ENCODE measurements around the gene MPZL3. TPM values are rescaled to one million over a fixed set of nuclear protein-coding genes. Genes with fewer than 3 reads are reported as not detected.
A peak's percentile ranks its signal among the peaks of the same experiment; 100 is the strongest.
"Not testable (repeated sequence)": the region's sequence is repeated elsewhere in the genome, so short reads cannot be mapped to it uniquely, and the experiment has no call there.

The MPZL3 gene
- polyA plus RNA-seq, 5 donors = 5.5 to 9.2 (median 6.4) TPM

DNA sequence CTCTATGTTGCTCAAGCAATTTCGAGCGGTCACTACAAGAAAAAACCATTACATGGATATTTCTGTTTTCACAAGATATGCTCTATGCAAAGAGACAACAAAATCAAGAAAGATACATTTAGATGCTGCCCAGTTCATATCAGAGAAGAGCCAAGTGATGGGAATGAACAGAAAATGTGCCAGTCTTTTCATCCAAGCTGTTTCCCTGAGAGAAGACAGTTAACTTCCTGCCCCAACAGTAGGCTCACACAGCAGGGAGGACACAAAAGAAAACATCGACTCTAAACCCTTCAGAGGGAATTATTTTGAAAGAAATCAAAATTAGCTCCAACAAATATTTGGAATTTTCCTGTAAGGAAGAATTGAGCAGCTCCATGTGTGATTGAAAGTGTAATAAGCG, 39.0 kb downstream of the MPZL3 start:
- DNase-seq = no peak

DNA sequence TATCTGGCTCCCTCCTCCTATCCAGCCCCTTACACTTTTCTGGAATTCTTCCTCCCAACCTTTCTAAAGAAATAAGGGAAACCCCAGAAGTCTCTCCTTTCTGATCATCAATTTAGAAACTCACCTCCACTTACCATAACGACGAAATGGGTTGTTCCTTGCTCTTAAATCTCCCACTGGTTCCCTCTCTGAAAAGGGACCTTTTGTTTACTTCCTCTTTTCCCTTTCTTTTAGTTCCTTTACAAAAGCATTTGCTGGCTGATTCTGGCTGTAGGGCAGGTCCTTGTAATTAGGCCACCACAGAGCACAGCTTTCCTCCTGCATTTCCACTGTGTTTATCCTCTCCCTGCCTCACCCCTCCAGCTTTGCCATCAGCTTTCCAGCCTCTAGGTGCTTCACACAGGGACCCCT, 39.4 kb downstream of the MPZL3 start:
- no peak for DNase-seq

DNA sequence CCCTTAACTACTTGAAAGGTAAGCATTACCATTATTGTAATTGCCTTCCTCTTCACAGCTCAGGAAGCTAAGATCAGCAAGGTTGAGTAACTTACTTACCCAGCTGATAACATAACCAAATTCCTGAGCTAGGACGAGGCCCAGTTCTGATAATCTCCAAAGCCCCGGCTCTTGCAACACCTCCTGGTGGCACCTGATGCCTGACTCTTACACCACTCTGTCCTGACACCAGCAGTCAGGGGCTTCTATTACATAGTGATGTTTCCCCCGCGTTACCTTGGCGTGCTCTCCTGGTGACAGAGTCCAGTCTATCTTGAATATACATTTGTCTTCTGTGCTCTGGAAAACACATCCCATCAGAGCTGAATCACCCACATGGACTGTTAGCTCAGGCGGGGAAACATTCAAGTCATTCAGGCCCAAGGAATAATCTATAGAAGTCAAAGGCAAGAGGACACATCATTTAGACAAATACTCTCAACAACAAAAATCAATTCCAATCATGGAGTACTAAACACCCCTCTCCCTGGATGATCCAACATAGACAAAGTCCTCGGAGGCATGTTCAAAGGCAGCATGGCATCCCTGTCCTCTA, 39.9 kb downstream of the MPZL3 start:
- no peak for DNase-seq

DNA sequence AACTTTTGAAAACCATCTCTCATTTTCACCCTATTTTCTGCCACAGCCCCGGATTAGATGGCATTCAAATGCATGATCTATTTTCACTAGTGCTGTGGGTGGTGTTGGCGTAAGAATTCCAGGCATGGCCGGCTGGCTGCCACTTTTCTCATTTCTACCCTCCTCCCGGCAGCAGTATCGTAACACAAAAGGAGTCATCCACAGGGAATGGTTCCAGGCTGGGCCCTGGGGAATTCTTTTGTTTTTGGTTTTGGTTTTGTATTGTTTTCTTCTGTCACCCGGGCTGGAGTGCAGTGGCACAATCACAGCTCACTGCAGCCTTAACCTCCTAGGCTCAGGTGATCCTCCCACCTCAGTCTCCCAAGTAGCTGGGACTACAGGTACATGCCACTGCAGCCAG, 41.2 kb downstream of the MPZL3 start:
- no peak for DNase-seq

DNA sequence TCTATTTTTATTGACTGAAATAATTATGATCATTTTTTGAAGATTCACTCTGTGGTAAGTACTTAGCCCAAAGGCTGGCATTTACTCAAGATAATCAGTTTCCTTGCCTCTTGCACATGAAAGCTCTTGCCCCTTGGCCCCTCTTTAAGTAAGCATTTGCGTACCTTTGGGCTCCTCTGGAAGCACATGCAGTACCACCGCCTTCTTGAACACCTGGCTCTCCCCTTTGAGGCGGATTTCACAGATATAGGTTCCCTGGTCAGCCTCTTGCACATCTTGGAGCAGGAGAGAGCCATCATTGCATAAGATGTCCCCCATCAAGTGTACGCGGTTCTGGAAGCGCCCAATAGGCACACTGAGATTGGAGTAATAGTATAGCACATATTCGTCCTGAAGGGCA, 41.8 kb downstream of the MPZL3 start:
- DNase-seq = no peak

DNA sequence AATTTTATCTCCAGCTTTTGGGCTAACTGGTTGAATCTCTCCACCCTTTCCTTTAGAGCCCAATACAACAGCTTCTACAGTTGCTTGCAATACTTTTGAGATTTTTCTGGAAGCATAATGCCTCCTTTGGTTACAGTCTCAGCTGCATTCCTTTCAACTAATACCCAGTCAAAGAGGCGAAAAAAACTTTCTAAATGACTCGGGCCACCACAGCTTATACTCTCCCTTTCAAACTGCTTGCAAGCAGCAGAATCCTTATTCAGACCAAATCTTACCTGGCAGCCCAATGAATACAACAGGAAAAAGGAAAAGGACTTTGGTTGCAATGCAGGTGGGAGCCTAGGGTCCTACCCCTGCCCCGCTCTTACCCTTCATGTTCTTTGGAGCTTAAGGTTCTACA, 43.1 kb downstream of the MPZL3 start:
- no peak for DNase-seq

DNA sequence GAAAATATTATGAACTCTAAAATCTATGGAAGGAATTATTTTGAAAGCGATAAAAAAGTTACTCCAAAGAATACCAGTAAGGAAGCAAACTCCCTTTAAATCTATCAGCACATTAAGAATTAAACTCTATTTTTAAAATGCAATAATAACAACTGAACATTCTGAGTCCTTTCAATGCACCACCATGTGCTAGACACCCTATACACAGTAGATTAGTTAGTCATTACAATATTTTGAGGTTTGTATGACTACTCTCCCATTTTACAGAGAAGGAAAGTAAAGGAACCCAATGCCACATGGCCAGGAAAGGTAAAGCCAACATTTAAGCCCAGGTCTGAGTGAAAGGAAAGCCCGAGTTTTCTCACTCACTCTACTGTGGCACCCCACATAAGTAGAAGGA, 45.1 kb downstream of the MPZL3 start:
- no peak for DNase-seq

DNA sequence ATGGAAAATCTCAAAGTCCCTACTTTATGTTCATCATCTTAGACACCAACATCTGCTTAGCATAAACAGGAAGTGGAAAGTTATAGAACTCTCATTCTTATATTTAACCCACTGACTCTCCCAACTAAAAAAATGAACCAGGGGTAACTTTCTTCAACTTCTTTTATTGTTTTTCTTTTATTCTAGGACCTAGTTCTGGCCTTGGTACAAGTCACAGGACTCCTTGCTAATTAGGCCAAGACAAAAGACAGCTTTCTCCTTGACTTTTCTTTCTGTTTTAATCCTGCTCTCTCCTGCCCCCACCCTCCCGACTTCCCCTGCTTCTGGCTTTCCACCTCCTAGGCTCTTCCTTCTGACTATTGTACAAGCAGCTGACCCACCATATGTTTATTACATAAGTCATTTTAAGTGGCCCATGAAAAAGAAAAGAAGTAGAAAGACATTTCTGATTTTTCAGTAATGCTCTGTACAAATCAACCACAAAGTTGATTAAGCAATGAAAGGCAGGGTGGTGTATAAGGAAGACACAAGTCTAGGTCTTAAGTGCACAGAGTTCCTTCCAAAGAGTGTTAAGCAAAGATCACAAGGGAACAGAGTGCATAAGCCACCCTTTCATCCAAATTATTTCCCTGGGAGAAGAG, 45.7 kb downstream of the MPZL3 start:
- no peak for DNase-seq

DNA sequence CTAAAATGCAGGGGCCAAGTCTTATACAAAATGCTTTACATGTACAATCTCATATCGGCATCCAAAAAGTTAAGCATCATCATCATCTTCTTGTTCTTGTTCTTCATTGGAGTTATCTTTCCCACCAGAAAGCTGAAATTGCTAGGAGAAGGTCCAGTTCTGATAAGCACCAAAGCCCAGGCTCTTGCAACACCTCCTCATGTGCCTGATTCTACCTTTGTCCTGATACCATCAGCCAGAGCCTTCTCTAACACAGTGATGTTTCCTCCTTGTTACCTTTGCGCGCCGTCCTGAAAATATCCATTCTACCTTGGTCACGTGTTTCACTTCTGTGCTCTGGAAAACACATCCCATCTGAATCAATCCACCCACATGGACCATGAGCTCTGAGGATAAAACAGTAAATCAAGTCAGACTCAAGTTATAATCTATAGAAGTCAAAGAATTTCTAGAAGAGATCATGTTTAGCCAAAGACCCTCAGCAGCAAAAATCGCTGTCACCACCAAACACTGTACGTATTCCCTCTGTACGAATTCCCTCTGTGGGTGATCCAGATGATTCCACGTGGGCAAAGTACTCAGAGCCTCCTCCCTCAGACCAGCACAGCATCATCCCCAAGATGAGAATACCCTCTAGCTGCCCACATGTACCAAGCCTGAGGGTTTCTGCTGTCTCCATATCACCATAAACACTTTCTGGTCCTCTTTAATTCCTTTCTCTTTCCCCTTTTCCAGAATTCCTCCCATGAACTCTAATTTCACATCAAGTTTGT, 46.4 kb downstream of the MPZL3 start:
- DNase-seq = no peak

DNA sequence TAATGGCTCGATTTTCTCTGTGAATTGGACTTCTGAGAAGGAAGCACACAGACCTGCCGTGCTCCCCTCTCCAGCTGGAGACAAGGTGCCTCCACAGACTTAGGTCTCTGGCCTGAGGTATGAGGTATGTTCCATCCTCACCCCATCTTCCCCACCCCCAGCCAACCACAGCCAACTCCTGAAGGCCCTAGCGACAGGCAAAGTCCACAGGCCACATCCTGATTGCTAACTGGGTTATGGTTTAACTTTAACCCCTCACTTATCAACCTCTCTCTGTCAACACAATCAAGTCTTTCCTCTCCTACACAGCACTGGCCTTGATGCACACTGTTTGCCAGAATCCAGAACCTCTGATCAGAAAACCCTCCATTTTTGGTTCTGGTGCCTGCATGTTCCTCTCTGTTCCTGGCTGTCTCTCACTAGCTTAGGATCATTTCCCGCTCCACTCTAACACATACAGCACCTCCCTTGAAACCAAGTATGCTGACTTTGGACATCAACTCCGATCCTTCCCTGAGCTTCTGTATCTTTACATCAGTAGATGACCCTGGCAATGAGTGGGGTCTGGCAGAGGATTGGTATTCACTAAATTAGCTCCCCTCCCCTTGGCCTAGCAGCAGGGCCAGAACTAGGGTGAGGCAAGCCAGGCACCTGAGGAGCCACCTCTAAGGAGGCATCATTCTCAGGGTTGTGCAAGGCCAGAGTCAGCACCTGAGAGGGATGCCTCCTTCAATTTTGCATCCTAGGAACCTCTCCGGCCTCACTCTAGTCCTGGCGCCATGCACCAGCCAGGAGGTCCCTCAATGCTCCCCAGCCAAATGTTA, 49.4 kb downstream of the MPZL3 start:
- no peak for DNase-seq

DNA sequence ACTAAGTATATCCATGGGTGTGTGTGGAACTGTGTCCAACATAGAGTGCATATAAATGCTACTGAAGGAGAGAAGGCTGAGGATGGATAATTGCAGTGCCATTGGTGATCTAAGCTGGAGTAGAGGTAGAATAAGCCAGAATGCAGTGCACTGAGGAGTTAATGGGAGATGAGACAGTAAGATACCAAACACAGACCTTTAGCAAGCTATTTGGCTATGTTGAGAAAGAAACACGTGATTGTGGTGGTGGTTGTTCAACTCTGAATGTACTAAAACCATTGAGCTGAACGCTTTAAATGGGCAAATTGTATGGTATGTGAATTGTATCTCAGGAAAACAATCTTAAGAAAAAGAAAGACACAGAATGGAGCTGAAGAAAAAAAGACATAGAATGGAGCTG, 50.2 kb downstream of the MPZL3 start:
- no peak for DNase-seq

DNA sequence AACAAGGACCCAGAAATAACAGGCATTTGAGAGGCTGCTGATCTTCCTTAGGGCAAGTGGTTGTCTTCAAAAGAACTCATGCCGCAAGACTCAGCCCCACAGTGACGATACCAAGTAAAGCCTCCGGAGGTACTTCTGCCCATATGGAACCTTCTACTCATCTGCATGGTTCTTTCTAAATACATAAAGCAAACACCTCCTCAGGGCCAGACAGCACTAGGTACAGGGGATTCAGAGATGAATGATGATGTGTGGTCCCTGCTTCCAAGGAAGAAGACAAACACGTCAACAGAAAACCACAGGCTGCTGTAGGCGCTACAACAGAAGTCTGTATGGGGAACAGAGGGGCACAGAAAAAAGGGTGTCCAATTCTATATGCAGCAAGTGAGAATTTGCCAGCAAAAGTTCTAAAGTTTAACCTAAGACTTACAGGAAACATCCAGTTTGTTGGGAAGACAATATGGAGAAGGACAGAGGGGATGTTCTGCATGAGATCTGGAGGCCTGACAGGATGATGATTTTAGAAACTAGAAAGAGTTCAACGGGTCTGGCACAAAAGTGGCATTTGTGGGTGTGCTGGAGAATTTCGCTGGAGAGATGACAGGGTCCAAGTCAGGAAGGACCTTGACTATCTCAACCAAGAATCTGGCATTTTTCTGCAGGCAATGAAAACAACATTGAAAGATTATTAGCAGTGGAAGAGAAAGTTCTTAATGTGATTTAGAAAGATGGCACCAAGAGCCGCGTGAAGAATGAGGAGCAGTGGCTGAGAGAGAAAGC, 51.1 kb downstream of the MPZL3 start:
- DNase-seq = no peak

DNA sequence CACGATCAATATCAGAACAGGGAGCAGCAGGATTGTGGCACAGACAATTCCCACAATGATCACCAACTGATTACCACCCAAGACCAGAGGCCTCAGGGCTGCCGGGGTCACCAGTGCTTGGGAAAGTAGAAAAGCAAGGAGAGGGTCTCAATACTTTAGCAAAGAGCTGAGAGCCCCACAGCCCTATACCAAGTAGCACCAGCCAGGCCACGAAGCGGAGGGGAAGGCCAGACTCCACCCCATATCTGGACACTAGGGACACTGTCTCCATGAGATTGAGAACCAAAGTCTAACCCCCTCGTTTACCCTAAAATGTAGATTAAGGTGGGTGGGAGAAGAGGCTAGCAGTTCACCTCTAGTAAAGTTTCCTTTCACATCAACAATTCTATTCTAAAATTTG, 51.7 kb downstream of the MPZL3 start:
- no peak for DNase-seq

DNA sequence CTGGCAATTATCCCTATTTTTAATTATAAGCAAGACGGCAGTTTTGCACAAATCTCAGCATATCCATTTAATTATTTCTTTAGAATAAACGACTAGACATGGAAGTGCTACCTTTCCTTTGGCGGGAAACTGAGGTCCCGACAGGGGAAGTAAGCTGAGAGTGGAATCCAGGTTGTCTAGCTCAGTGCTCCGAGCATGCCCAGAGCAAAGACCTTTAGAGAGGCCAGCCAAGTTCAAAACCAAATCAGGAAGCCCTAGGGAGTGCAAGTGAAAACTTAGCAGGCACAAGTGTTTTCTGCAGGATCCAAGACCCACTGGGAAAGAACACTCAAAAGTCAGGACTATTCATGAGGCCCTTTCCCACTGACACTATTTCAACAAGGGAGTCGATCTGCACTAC, 53.0 kb downstream of the MPZL3 start:
- DNase-seq = no peak

DNA sequence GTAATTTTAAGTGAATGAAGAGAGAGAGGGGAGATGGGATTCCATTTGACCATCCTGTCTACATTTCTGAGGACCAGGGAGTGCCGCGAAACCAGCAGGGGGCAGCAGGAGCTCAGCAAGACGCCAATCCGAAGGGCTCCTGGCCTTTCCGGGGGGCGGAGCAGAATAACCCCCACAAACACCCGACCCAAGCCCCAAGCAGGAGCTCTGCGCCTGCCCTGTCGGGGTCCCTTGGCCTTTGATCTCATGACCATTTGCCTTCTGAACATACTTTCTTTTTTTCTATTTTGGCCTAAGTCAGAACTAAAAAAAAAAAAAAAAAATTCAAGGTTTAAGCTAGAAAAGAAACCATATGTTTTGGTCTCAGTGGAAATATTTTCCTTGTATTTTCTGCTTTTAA, 53.8 kb downstream of the MPZL3 start:
- DNase-seq = peak in 1 of 2 donors; percentile 61

DNA sequence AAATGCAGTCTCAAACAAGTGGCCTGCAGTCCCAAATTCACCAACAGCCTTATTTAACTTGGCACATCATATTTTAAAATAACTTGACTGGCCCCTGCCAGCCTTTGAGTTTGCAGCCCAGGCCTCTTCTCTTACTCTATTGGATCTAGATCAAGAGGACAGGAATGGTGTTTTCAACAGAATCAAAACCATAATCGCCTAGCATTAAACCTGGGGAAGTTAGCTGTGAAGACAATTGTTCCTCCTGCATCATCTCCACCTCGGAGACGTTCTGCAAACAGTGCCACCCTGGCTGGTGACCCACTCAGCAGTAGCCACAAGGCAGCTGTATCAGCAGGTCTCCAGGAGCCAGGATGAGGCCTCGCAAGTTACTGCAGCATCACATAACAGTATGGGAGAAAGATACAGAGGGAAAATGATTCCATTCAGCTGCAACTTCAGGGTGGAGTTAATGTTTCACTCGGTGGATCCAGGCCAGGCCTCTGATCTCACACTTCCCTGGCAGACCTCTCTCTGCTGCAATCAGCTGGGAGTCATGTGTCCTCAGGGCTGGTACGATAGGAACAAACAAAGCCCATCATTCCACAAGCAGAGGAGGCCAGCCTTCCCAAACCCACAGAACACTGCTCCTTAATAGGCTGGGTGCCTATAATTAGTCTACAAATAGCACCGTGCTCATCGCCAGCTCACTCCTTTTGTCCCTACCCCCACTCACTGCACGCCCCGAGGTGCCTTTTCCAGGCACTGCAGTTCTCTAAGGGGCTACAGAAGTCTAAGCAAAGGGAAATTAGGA, 57.1 kb downstream of the MPZL3 start:
- DNase-seq = peak; percentile 70 to 79

DNA sequence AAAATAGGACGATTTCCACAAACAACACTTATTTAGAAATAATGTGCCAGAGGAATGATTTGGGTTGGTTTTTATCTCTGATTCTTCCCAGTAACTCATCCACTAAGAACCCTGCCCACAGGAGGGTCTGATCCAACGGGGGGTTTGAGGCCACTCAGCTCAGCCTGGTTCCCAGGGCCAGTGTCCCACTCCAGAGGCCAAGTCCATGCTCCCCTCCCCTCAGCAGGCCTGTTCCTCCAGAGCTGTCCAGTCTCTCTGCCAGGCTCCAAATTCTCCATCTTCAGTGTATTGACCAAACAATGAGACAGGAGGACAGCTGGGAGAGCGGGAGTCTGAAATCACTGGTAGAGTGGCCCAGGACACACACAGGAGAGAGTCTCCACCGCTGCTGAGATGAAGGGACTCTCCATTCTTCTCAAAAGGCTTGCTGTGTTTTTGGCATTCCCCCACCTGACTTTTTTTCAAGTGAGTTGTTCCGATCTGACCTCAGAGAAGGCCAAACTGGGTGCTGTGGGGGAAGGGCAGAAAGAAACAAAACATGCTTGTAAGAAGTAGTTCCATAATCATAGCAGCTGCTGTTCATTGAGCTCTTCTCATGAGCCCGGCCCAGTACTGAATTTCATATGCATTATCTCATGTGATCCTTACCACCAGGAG, 58.1 kb downstream of the MPZL3 start:
- DNase-seq = no peak

DNA sequence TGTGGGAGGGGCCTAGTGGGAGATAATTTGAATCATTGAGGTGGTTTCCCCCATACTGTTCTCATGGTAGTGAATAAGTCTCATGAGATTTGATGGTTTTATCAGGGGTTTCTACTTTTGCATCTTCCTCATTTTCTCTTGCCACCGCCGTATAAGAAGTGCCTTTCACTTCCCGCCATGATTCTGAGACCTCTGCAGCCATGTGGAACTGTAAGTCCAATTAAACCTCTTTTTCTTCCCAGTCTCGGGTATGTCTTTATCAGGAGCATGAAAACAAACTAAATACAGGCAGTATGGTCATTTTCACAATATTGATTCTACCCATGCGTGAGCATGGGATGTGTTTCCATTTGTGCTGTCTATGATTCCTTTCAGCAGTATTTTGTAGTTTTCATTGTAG, 59.3 kb downstream of the MPZL3 start:
- not testable (repeated sequence) for DNase-seq

DNA sequence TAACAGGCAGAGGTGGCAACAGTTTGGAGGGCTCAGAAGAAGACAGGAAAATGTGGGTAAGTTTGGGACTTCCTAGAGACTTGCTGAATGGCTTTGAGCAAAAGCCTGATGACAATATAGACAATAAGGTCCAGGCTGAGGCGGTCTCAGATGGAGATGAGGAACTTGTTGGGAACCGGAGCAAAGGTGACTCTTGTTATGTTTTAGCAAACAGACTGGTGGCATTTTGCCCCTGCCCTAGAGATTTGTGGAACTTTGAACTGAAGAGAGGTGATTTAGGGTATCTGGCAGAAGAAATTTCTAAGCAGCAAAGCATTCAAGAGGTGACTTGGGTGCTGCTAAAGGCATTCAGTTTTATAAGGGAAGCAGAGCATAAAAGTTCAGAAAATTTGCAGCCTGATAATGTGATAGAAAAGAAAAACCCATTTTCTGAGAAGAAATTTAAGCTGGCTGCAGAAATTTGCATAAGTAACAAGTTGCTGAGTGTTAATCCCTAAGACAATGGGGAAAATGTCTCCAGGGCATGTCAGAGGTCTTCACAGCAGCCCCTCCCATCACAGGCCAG, 61.1 kb downstream of the MPZL3 start:
- not testable (repeated sequence) for DNase-seq
